Bronchial epithelial cell (primary cell): ENCODE measurements around the gene DPF3. TPM values are rescaled to one million over a fixed set of nuclear protein-coding genes. Genes with fewer than 3 reads are reported as not detected.

Experiments used
- DNase-seq: peaks from one replicate; pipeline ENCODE4 v3.0.0-alpha.2; 2010; ENCODE audit warnings: low read depth
- FAIRE-seq: peaks from 2 replicates; lab custom pipeline; 2011; peaks lifted over from hg19 to GRCh38; lab: Jason Lieb, UNC
- H3K27me3 ChIP-seq: 2 replicates; pipeline ENCODE4 v1.5.1; 2011; ENCODE audit warnings: low read length; ENCODE audit not compliant: control insufficient read depth, insufficient read depth
- H3K36me3 ChIP-seq: 2 replicates; pipeline ENCODE4 v1.5.1; 2011; ENCODE audit warnings: low read length; ENCODE audit not compliant: control insufficient read depth, insufficient read depth
- H3K4me3 ChIP-seq: 2 replicates; pipeline ENCODE4 v1.5.1; 2011; ENCODE audit warnings: mild to moderate bottlenecking, low read depth, low read length, control low read depth
- total RNA-seq: library from RNA; depleted of rRNA; stranded (reverse); fragments of >200 nt; gene quantifications from 2 replicates; pipeline ENCODE4 v1.2.1, GENCODE V29; 2014
- TF ChIP-seq, protein P1 (sequence below): IDR thresholded peaks from 2 replicates; pipeline ENCODE4 v1.5.1; 2011; ENCODE audit warnings: mild to moderate bottlenecking, moderate library complexity, low read length, control low read depth, inconsistent platforms; ENCODE audit not compliant: insufficient read depth, severe bottlenecking

DPF3 gene
- total RNA-seq, 1 donor from 2014 or later, result not detected

DNA sequence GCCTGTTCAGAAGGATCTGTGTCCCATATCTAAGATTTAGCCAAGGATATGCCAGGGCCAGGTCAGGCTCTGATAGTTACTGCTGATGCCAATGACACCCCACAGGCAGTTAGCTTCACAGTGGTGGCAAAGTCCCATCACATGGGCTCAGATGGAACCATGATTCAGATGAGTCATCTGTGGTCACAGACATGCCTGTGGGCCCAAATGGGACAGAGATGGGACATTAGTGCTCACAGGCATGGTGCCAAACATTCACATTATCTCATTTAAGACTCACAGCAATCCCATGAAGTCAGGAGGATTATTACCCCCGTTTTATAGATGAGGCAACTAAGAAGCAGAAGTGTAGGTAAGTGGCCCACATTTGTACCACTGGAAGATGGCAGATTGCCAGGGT lies 207.8 kb downstream of the DPF3 start:
- TF ChIP-seq, protein P1, sequence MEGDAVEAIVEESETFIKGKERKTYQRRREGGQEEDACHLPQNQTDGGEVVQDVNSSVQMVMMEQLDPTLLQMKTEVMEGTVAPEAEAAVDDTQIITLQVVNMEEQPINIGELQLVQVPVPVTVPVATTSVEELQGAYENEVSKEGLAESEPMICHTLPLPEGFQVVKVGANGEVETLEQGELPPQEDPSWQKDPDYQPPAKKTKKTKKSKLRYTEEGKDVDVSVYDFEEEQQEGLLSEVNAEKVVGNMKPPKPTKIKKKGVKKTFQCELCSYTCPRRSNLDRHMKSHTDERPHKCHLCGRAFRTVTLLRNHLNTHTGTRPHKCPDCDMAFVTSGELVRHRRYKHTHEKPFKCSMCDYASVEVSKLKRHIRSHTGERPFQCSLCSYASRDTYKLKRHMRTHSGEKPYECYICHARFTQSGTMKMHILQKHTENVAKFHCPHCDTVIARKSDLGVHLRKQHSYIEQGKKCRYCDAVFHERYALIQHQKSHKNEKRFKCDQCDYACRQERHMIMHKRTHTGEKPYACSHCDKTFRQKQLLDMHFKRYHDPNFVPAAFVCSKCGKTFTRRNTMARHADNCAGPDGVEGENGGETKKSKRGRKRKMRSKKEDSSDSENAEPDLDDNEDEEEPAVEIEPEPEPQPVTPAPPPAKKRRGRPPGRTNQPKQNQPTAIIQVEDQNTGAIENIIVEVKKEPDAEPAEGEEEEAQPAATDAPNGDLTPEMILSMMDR, result no peak
- H3K4me3 ChIP-seq, result no peak overlapping the region
- H3K27me3 ChIP-seq, result no peaks in the 10 kb centered on the region
- H3K36me3 ChIP-seq, result no peaks in the 10 kb centered on the region
- FAIRE-seq, result no peak
- DNase-seq, result no peak

DNA sequence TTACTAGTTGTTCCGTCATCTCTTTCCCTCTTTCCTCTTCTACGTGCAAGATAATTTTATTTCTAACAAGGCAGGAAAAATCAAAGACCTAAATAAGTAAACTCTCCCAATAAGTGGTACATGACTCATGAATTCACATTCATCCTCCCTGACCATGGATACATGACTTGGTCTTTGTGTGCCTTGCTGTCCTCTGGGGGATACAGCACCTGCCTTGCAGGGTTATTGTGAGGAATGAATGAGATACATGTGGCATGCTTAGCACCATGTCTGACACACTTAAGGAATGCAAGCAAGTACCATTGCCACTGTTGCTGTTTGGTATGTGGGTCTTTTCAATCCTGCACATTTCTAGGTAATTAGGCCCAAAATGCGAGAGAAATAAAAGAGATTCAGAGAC lies 208.4 kb downstream of the DPF3 start:
- TF ChIP-seq, protein P1, result no peak
- H3K27me3 ChIP-seq, result no peaks in the 10 kb centered on the region
- no peak for FAIRE-seq
- H3K36me3 ChIP-seq, result no peaks in the 10 kb centered on the region
- no peak overlapping the region for H3K4me3 ChIP-seq
- no peak for DNase-seq

DNA sequence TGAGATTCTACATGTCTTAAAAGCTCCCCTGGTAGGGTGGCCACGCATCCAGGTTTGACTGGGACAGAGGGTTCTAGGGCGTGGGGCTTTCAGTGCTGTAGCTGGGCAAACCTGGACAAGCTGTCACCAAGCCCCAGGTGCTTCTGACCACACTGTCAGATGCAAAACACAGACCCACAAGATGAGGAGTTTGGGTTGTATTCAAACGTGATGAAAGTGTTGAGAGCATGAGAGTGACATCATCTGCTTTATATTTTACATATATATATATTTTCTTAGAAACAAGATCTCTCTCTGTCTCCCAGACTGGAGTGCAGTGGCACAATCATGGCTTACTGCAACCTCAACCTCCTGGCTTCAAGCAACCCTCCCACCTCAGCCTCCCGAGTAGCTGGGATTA lies 210.1 kb downstream of the DPF3 start:
- DNase-seq (no peak), FAIRE-seq (no peak)
- Histone ChIP-seq H3K4me3 (no peak overlapping the region), H3K27me3 (no peaks in the 10 kb centered on the region), H3K36me3 (no peaks in the 10 kb centered on the region)
- TF ChIP-seq, protein P1, result no peak

DNA sequence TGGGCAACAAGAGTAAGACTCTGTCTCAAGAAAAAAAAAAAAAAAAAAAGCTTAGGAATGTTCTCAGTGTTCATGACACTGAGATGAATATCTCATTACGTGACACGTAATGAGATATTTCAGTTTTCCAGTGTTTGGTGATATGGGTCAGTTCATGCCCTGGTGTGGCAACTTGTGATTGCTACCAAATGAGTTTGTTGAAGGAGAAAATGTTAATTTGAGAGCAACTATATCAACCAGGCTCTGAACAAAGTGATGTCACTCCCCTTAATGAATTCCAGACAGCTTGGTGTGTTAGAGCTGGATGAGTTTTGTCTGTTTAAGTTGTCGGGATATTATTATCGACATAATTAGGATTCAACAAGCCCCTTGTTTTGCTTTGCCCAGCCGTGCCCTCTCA lies 211.7 kb downstream of the DPF3 start:
- no peaks in the 10 kb centered on the region for H3K36me3 ChIP-seq
- DNase-seq, result no peak
- H3K4me3 ChIP-seq, result no peak overlapping the region
- TF ChIP-seq, protein P1, result no peak
- H3K27me3 ChIP-seq, result no peaks in the 10 kb centered on the region
- FAIRE-seq, result no peak

DNA sequence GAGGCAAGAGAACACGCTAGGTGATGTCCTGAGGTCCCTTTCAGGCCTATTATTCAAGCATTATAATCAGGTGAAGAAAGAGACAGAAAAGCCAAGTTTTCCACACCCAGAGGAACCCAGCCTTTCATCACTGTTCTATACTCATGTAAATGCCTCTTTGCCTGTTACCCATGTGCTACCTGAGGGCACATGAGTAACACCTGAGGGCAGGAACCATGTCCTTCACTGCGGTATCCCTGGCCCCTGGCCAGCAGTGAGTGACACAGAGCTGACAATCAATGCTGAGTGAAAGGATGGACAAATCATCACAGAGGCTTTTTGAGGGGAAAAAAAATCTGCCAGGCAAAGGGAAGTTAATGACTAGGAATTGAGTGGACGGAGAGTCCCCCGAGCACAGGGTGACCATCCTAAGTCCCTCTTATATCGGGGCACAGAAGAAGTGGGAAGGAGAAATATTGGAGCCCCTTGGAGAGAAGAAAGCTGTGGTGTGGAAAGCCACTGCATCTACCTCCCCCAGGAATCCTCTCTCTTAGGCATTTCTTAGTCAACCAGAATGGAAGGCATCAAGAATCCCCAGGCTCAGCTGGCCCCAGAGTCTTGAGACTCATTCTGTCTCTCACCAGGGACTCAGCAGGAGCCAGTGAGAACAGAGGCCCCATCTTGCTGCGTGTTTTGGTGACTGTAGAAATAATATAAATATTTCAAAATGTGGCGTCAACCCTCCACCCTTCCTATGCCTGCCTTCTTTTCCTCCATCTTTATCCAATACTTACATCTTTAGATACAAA lies 212.9 kb downstream of the DPF3 start:
- H3K36me3 ChIP-seq, result no peaks in the 10 kb centered on the region
- no peaks in the 10 kb centered on the region for H3K27me3 ChIP-seq
- FAIRE-seq, result no peak
- no peak overlapping the region for H3K4me3 ChIP-seq
- peak; percentile 34 for DNase-seq
- TF ChIP-seq, protein P1, result no peak
